Cortex of kidney (tissue), 1 donor: ENCODE measurements around the gene POU2AF1.
"Not testable (repeated sequence)": the region's sequence is repeated elsewhere in the genome, so short reads cannot be mapped to it uniquely, and the experiment has no call there.

ENCODE experiments used
- DNase-seq: peaks from one replicate; lab custom pipeline; 2025; lab: John Stamatoyannopoulos, UW

Gene POU2AF1

GRCh38 chr11:111344032-111344431 is 35.0 kb downstream of the POU2AF1 start:
- DNase-seq = no peak

DNA sequence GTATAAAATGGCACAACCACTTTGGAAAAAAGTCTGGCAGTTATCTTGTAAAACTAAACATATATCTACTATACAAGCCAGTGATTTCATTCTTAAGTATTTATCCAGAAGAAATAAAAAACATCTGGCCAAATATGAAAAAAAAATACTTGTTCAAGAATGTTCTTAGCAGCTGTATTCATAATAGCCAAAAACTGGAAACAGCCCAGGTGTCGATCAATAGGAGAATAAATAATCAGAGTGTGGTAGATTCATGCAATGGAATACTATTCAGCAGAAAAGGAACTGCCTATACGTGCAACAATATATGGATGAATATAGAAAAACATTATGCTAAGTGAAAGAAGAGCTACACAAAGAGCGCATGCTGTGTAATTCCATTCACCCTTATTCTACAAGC is 36.7 kb downstream of the POU2AF1 start:
- DNase-seq = no peak

DNA sequence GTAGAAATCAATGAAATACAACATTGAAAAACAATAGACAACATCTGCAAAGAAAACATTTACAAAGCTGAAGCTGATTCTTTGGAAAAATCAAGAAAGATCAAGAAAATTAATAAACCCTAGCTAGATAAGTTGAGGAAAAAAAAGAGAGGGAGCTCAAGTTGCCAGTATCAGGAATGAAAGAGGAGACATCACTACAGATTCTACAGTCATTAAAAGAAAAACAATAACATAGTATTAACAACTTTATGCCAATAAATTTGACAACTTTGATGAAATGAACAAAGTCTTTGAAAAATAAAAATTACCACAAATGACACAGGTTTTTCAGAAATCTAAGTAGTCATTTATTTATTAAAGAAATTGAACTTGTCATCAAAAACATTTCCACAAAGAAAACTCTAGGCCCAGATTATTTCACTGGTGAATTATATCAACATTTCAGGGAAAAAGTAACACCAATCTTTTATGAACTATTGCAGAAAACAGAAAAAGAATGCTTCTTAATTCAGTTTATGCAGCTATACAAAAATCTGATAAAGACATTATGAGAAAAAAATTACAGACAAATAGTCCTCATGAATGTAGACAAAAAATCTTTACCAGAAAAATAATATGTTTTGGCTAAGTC is 39.2 kb downstream of the POU2AF1 start:
- DNase-seq = no peak

DNA sequence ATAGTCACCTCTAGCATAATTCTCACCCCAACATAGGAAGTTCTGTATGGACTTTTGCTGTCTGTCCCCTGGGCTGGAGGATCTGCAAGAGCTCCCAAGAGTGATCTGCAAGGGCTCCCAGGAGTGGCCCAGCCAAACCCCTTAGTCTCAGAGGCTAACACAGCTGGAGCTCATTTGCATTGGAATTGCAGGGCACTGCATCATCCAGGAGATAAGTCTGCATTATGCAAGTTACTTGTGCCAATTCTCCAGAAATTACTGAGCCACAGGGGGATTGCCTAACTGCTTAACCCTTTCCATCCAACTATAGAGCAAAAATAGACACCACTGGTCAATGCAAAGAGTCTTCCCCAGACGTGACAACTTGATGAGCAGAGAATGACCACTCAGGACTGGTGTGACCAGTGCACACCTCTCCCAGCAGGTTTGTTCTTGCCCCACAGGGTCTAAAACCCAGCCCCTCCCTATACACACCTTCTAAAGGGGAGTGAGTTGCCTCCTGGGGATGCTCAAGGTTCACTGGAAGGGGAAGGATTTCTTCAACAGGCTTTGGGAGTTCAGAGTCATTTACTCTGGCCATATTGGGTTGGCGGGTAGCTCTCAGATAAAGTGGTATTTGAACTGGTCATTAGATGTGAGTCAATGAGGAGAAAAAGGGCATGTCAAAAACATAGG is 42.4 kb downstream of the POU2AF1 start:
- no peak for DNase-seq

DNA sequence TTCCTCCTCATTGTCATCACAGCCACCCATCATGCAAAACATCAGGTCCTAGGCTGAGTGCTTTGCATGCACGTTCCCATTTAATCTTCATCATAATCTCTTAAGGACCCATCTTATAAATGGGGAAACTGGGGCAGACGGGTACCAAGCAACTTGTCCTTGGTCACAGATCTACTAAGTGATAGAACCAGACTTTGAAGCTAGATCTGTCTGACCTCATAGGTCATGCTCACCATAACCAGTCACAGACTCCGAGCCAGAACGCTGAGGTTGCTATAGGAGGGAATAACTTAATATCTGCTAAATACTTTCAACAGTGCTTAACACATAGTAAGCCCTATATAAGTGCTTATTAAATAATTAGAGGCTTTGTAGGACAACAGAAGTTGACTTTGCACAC is 43.0 kb downstream of the POU2AF1 start:
- no peak for DNase-seq

GRCh38 chr11:111335549-111335948 is 43.5 kb downstream of the POU2AF1 start:
- no peak for DNase-seq

- no peak for DNase-seq
Observed at GRCh38 chr11:111334532-111335502, 44.3 kb downstream of the POU2AF1 start.

DNA sequence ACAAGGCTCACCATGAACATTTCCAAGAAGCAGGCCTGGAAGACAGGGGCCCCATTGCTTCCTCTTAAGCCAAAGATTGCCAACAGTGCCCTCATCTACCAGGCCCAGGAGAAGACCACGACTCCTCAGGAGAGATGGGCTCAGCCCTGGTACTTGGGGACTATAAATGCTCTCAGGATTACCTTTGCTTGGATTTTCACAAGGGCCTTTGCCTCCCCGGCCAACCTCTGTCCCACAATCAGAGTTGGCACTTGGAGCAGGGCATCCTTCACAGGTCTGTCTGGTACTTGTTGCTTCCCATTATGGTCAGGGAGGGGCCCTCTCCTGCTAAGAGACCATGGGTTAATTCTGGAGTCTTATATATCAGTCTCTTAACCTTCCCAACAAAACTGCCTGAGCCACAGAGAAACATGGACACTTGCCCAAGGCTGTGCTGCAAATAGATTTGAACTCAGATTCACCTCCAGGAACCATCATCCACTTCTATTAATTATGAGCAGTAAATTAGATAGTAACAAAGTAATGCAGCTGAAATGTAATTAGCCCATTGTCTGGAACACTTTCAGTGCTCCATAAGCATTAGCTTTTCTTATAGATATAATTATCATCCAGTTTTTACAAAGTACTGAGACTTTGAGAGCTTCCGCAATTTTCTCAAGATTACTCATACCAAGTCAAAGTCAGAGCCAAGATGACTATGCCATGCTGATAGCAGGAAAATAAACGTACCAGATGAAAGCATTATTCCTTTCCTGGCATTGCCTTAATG is 47.2 kb downstream of the POU2AF1 start:
- DNase-seq = no peak

DNA sequence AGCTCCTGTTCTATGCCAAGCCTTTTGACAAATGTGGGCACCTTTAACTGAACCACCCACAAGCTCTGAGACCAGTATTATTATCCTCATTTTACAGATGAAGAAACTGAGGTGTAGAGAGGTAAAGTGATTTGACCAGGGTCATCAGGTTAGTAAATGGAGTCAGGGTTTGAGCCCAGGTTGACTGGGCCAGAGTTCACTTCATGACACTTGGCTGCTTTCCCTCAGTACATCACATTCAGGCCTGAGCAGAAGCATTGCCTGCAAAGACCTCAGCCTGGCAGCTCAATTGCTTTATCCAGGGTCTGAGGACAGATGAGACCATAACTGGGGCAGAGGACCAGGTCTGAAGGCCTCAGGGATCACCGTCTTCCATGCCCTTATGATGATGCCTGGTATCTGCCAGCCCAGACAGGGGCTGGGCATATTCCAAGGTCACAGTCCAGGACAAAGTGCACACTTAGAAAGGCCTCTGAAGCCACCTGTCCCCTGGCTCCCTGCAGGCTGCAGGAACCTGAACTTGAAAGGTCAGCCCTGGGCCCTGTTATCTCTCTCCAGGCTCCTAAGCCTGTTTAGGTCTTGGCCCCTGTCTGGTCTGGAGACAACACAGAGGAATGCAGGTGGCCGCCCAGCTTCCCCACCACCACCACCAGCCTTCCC is 48.7 kb downstream of the POU2AF1 start:
- no peak for DNase-seq

GRCh38 chr11:111329306-111330204 is 49.5 kb downstream of the POU2AF1 start:
- no peak for DNase-seq

DNA sequence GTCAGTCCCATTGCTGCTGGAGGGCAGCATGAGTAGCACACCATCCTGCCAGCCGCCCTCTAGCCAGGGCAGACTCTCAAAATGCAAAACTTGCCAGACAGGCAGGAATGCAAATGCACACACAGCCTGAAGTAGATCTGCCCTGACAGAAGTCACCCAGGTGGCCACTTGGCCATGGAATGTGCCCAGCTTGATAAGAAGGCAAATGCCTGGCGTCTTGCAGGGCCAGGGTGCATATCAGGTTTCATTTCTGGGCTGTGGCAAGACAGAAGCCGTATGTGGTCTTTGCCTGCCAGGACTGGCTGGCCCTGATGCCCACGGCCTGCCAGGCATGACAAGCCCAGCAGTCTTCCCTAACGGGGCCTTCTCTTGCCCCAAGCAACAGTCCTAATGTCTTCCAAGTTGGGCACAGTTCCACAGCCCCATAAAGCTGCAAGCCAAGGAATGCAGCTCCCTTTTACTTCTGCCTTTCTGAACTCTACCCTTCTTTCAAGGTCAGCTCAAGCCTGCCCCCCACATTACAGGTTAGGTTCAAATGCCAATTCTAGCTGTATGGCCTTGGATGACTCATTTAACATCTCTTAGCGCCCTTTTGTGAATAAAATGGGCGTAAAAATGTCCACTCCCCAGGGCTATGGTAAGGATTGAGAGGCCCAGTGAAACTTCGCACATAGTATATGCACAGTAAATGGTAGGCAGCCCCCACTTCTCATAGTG is 51.0 kb downstream of the POU2AF1 start:
- DNase-seq = no peak

DNA sequence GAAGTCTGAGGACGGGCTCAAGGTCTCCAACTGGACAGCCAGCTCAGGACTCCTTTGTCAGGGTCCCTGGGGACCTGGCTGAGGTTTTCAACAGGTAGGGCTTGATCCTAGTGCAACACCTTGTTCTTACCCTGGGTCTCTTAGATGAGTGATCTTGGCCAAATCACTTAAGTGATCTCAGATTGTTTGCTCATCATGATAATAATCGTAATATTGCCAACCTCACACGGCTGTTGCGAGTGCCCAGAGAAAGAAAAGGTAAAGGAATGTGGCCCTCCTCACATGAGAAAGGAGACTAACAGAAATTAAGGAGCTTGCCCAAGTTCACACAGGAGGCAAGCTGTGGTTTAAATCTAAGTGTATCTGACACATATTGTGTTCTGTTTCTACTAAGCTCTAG is 52.3 kb downstream of the POU2AF1 start:
- no peak for DNase-seq

GRCh38 chr11:111325259-111325658 is 53.8 kb downstream of the POU2AF1 start:
- no peak for DNase-seq

- no peak for DNase-seq
Observed at GRCh38 chr11:111324277-111324720, 54.8 kb downstream of the POU2AF1 start.

GRCh38 chr11:111322534-111322933 is 56.5 kb downstream of the POU2AF1 start:
- no peak for DNase-seq

DNA sequence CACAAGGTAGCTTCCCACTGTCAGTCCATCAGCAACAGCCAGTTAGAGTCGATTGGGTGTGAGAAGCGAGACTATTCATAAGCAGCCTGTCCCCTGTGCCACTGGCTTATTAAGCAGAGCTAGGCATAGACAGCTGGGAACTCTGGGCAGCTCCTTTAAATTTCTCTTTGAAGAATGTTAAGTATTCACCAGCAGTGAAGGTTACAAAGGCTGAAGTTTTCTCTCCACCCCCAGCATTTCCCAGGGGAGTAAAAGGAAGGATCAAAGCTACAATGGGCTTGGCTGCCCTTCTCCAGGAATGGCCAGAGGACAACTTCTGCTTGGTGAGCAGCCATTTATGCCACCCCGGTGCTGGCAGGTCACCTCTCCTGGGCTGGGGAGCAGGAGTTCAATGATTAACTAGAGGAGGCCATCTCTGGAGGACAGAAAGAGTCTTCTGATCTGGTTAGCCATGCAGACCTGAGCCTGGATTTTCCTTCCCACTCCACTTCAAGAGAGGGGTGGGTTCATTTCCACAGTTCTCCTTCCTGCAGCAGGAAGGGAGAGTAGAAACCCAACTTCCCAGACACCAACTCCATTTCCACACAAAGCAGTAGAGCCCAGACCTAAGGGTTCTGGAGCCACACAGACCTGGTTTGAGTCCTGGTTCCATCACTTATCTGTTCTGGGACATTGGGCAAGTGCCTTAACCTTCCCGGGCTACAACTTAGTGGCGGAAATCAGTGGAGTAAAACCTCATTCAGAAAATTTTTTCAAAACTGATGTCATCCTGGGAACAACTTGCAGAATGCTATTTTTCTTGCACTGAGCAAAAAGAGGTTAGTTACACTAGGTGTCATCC is 58.1 kb downstream of the POU2AF1 start:
- DNase-seq = no peak

- DNase-seq = not testable (repeated sequence)
Observed at GRCh38 chr11:111320199-111320598, 58.9 kb downstream of the POU2AF1 start.

DNA sequence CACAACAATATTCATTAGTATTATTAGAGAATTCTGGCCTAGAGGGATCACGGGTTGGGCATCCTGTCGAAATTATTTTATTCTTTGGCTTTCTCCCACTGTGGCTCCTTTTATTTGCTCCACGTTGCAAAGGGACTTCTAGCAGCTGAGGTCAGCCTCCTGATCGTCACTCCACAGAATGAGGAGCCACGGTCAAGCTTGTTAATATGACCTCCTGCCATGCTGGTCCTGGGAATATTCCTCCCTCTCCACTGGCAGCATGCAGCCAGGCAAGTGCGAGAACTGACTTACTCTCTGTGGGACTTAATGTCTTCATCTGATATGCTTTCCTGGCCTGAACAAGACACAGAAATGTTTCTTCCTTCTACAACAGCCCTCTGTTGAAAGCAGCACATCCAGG is 59.8 kb downstream of the POU2AF1 start:
- no peak for DNase-seq

GRCh38 chr11:111312076-111312475 is 67.0 kb downstream of the POU2AF1 start:
- no peak for DNase-seq
